Bronchial epithelial cell (primary cell): Measurements from ENCODE around the gene HASPIN. TPM values are rescaled to one million over a fixed set of nuclear protein-coding genes. Genes with fewer than 3 reads are reported as not detected.

Experiments
- DNase-seq: peaks from one replicate; pipeline ENCODE4 v3.0.0-alpha.2; 2010; ENCODE audit warnings: low read depth
- FAIRE-seq: peaks from 2 replicates; lab custom pipeline; 2011; peaks lifted over from hg19 to GRCh38; lab: Jason Lieb, UNC
- H3K27me3 ChIP-seq: 2 replicates; pipeline ENCODE4 v1.5.1; 2011; ENCODE audit warnings: low read length; ENCODE audit not compliant: control insufficient read depth, insufficient read depth
- H3K36me3 ChIP-seq: 2 replicates; pipeline ENCODE4 v1.5.1; 2011; ENCODE audit warnings: low read length; ENCODE audit not compliant: control insufficient read depth, insufficient read depth
- H3K4me3 ChIP-seq: 2 replicates; pipeline ENCODE4 v1.5.1; 2011; ENCODE audit warnings: mild to moderate bottlenecking, low read depth, low read length, control low read depth
- CTCF ChIP-seq: IDR thresholded peaks from 2 replicates; pipeline ENCODE4 v1.5.1; 2011; ENCODE audit warnings: mild to moderate bottlenecking, moderate library complexity, low read length, control low read depth, inconsistent platforms; ENCODE audit not compliant: insufficient read depth, severe bottlenecking
- total RNA-seq: library from RNA; depleted of rRNA; stranded (reverse); fragments of >200 nt; gene quantifications from 2 replicates; pipeline ENCODE4 v1.2.1, GENCODE V29; 2014

HASPIN gene
- total RNA-seq, 1 donor from 2014 or later = 0.53 TPM

- FAIRE-seq (no peak), DNase-seq (peak; percentile 32)
- TF ChIP-seq CTCF = no peak
These were observed 49.8 kb downstream of the HASPIN start for GRCh38 chr17:3773511-3773910.

DNA sequence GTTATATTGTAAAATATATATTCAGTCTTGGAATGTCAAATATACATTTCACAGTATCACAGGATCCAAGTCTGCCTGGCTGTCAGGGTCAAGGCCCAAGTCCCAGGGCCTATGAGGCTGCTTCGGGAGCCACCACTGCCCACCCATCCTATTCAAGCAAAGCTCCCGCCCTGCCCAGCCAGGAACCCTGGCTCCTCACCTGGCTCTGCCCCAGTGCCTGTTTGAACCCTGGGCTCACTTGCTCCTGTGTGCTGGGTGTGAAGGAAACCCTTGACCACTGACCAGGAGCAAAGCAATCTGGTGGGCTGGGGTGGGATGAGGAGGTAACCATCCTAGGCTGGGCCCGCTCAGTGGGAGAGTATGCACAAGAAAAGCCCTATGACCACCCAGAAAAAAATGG, 50.3 kb downstream of the HASPIN start:
- DNase-seq (no peak), FAIRE-seq (no peak)
- H3K4me3 ChIP-seq = no peak overlapping the region

More at GRCh38 chr17:3773511-3773910, 49.8 kb downstream of the HASPIN start:
- no peak overlapping the region for H3K4me3 ChIP-seq
- no peaks in the 10 kb centered on the region for H3K36me3 ChIP-seq
- H3K27me3 ChIP-seq = no peaks in the 10 kb centered on the region

More for the DNA sequence above, 50.3 kb downstream of the HASPIN start:
- Histone ChIP-seq H3K27me3 (no peaks in the 10 kb centered on the region), H3K36me3 (no peaks in the 10 kb centered on the region)
- no peak for TF ChIP-seq CTCF

Other genes starting within 250 kb of the HASPIN start
- gene ASPA, start 247.9 kb upstream of the HASPIN start, total RNA-seq = not detected in 2 replicates
- 0.79 and 1.2 TPM in 2 replicates for gene TRPV3, start 166.1 kb upstream of the HASPIN start, total RNA-seq
- gene TRPV1, start 114.5 kb upstream of the HASPIN start, total RNA-seq = 1.6 and 2.0 TPM in 2 replicates
- 7.6 and 9.0 TPM in 2 replicates for gene SHPK, start 87.7 kb upstream of the HASPIN start, total RNA-seq
- 15.0 and 31.3 TPM in 2 replicates for gene CTNS, start 87.1 kb upstream of the HASPIN start, total RNA-seq
- 150 and 200 TPM in 2 replicates for gene TAX1BP3, start 55.3 kb upstream of the HASPIN start, total RNA-seq
- 21.3 and 26.1 TPM in 2 replicates for gene EMC6, start 55.1 kb upstream of the HASPIN start, total RNA-seq
- gene P2RX5, start 27.7 kb upstream of the HASPIN start, total RNA-seq = 0.38 and 0.53 TPM in 2 replicates
- 17.1 and 21.9 TPM in 2 replicates for gene ITGAE, start 77.3 kb downstream of the HASPIN start, total RNA-seq
- gene NCBP3, start 122.3 kb downstream of the HASPIN start, total RNA-seq = 8.2 and 13.7 TPM in 2 replicates
- 2.7 and 3.4 TPM in 2 replicates for gene CAMKK1, start 169.2 kb downstream of the HASPIN start, total RNA-seq
- not detected in 2 replicates for gene P2RX1, start 192.6 kb downstream of the HASPIN start, total RNA-seq
- under 0.01 and 0.13 TPM in 2 replicates for gene ATP2A3, start 240.5 kb downstream of the HASPIN start, total RNA-seq